Activated CD8-positive, alpha-beta memory T cell treated with anti-CD3 and anti-CD28 coated beads for 36 hours (primary cell): ENCODE measurements around the gene FBXO48. TPM values are rescaled to one million over a fixed set of nuclear protein-coding genes. Genes with fewer than 3 reads are reported as not detected.
"Not testable (repeated sequence)": the region's sequence is repeated elsewhere in the genome, so short reads cannot be mapped to it uniquely, and the experiment has no call there.

ENCODE experiments used
- CTCF ChIA-PET: fragments of 350-600 bp; sonication (Branson Sonifier 250); formaldehyde crosslinking; loops from one replicate; lab custom pipeline; 2021; ENCODE audit warnings: antibody characterized with exemption; lab: Charles Lee
- POLR2A ChIA-PET: fragments of 350-600 bp; sonication (Branson Sonifier 250); formaldehyde crosslinking; loops from one replicate; lab custom pipeline; 2021; ENCODE audit warnings: antibody characterized with exemption; lab: Charles Lee
- total RNA-seq, 2 experiments: library from RNA; stranded (reverse); gene quantifications; one replicate each; pipeline ENCODE4 v1.2.3, GENCODE V29; 2021

The FBXO48 gene
- total RNA-seq, result 1 to 10 TPM; 1.4 to 1.5 TPM

- ChIA-PET POLR2A (interaction anchor here (0.5 to 1.1 kb wide), 4 partner anchors 88 to 937 kb away, joined by 3 to 8 read pairs (median 4); no protein-coding TSS in a partner anchor), CTCF (interaction anchor here (0.9 to 3.2 kb wide), 6 partner anchors 25 to 442 kb away, joined by 3 to 13 read pairs (median 4); no protein-coding TSS in a partner anchor)
Measured at GRCh38 chr2:68467077-68467960, at the start of gene FBXO48, which contains the start of gene APLF. TSS of gene FBXO48 (minus strand) at chr2:68467294. CDS start at chr2:68465145, 2,149 bp downstream. TSS of gene APLF (plus strand) at chr2:68467585. CDS start at chr2:68467732, 147 bp downstream.

GRCh38 chr2:68516051-68516955 is 49.2 kb upstream of the FBXO48 start:
- CTCF ChIA-PET, result interaction anchor here (1.0 kb wide), 1 partner anchor 53 kb away, joined by 3 read pairs; no protein-coding TSS in a partner anchor
- POLR2A ChIA-PET, result no interaction called here

- POLR2A ChIA-PET, result no interaction called here
Measured at GRCh38 chr2:68514316-68514929, 47.3 kb upstream of the FBXO48 start.

GRCh38 chr2:68512966-68513365 is 45.9 kb upstream of the FBXO48 start:
- POLR2A ChIA-PET, result no interaction called here
- CTCF ChIA-PET, result no interaction called here

More at GRCh38 chr2:68514316-68514929, 47.3 kb upstream of the FBXO48 start:
- CTCF ChIA-PET, result no interaction called here

- ChIA-PET CTCF (no interaction called here), POLR2A (no interaction called here)
Measured at GRCh38 chr2:68512326-68512725, 45.2 kb upstream of the FBXO48 start.

GRCh38 chr2:68506170-68506569 is 39.1 kb upstream of the FBXO48 start:
- ChIA-PET CTCF (interaction anchor here (0.7 to 1.4 kb wide), 2 partner anchors 89 to 419 kb away, joined by 3 read pairs; no protein-coding TSS in a partner anchor), POLR2A (no interaction called here)

- POLR2A ChIA-PET, result no interaction called here
Measured at GRCh38 chr2:68505603-68506159, 38.6 kb upstream of the FBXO48 start.

GRCh38 chr2:68501768-68502167 is 34.7 kb upstream of the FBXO48 start:
- POLR2A ChIA-PET, result no interaction called here
- CTCF ChIA-PET, result no interaction called here

More at GRCh38 chr2:68505603-68506159, 38.6 kb upstream of the FBXO48 start:
- CTCF ChIA-PET, result interaction anchor here (0.7 to 1.4 kb wide), 2 partner anchors 90 to 420 kb away, joined by 3 read pairs; no protein-coding TSS in a partner anchor

GRCh38 chr2:68500649-68501048 is 33.6 kb upstream of the FBXO48 start:
- POLR2A ChIA-PET, result no interaction called here
- CTCF ChIA-PET, result no interaction called here

GRCh38 chr2:68499133-68499532 is 32.0 kb upstream of the FBXO48 start:
- CTCF ChIA-PET, result no interaction called here
- POLR2A ChIA-PET, result no interaction called here

GRCh38 chr2:68491582-68491981 is 24.5 kb upstream of the FBXO48 start:
- POLR2A ChIA-PET, result no interaction called here
- CTCF ChIA-PET, result no interaction called here

- POLR2A ChIA-PET, result no interaction called here
- CTCF ChIA-PET, result no interaction called here
Measured at GRCh38 chr2:68489282-68489681, 22.2 kb upstream of the FBXO48 start.

- POLR2A ChIA-PET, result not testable (repeated sequence)
- CTCF ChIA-PET, result interaction anchor here (0.7 to 1.9 kb wide), 2 partner anchors 97 to 221 kb away, joined by 3 to 6 read pairs; no protein-coding TSS in a partner anchor
Measured at GRCh38 chr2:68488605-68489004, 21.5 kb upstream of the FBXO48 start.

- ChIA-PET CTCF (interaction anchor here (0.6 to 1.9 kb wide), 8 partner anchors 34 to 439 kb away, joined by 3 to 6 read pairs (median 4); no protein-coding TSS in a partner anchor), POLR2A (no interaction called here)
Measured at GRCh38 chr2:68487773-68488355, 20.8 kb upstream of the FBXO48 start.

GRCh38 chr2:68483011-68483410 is 15.9 kb upstream of the FBXO48 start:
- ChIA-PET CTCF (interaction anchor here (1.1 kb wide), 1 partner anchor 20 kb away, joined by 3 read pairs; no protein-coding TSS in a partner anchor), POLR2A (no interaction called here)

- ChIA-PET CTCF (interaction anchor here (0.8 to 1.1 kb wide), 2 partner anchors 19 to 113 kb away, joined by 3 read pairs; no protein-coding TSS in a partner anchor), POLR2A (no interaction called here)
Measured at GRCh38 chr2:68482296-68482820, 15.3 kb upstream of the FBXO48 start.

- ChIA-PET CTCF (no interaction called here), POLR2A (no interaction called here)
Measured at GRCh38 chr2:68478688-68479087, 11.6 kb upstream of the FBXO48 start.

GRCh38 chr2:68476454-68476853 is 9.4 kb upstream of the FBXO48 start:
- CTCF ChIA-PET, result no interaction called here
- POLR2A ChIA-PET, result no interaction called here
